T47D (cell line): ENCODE measurements around the gene ZNF563.
"Not testable (repeated sequence)": the region's sequence is repeated elsewhere in the genome, so short reads cannot be mapped to it uniquely, and the experiment has no call there.

Source experiments
- DNase-seq, 2 experiments: peaks; one replicate each; pipeline versions ENCODE4 v3.0.0 to v3.0.0-alpha.2; 2011 to 2012; ENCODE audit warnings: low read depth in 1 of 2, low spot score in 1 of 2
- JUND ChIP-seq: IDR thresholded peaks from 2 replicates; pipeline ENCODE4 v1.6.1; 2012; ENCODE audit warnings: low read depth
- in situ Hi-C: cut with HindIII; loops from 2 replicates; pipeline ENCODE4 v1.10.0; 2016; ENCODE audit warnings: low sequenced_read_pairs, low pct_unique_long_range_greater_than_20kb

ZNF563 gene

DNA sequence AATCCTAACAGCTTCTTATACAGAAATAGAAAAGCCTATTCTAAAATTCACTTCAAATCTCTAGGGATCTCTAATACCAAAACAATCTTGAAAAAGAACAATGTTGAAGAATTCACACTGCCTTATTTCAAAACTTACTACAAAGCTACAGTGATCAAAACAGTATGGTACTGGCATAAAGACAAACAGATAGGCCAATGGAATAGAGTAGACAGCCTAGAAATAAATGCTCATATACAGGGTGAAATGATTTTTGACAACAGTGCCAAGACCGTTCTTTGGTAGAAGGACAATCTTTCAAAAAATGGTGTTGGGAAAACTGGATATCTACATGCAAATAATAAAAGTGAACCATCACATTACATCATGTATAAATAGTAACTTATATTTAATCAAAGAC, 11.8 kb upstream of the ZNF563 start:
- in situ Hi-C loops = no loop called here
- DNase-seq = no peak
- no peak for TF ChIP-seq JUND

- TF ChIP-seq JUND = no peak
- no peak for DNase-seq
Observed at GRCh38 chr19:12331211-12331941, 2.1 kb downstream of the ZNF563 start.

DNA sequence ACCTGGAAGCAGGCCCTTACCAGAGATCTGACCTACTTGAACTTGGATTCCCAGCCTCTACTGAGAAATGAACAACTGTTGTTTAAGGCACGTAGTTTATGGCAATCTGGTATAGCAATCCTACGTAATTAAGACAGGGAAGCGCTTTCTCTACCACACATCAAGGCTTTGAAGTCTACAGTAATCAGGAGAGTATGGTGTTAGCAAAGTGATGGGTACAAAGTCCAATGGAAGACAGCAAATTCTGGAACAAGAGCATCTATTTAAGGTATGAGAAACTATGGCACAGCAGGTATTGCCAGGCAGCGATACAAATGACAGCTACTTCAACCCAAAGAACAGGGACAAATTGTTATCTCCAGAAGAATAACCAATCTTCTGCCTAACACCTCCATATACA, 3.1 kb downstream of the ZNF563 start:
- DNase-seq = no peak
- no peak for TF ChIP-seq JUND
- in situ Hi-C loops = no loop called here

More at GRCh38 chr19:12331211-12331941, 2.1 kb downstream of the ZNF563 start:
- in situ Hi-C loops = no loop called here

- DNase-seq = peak in 1 of 2 experiments; percentile 35
- in situ Hi-C loops = no loop called here
- TF ChIP-seq JUND = no peak
Observed at GRCh38 chr19:12325690-12326089, 7.7 kb downstream of the ZNF563 start.

DNA sequence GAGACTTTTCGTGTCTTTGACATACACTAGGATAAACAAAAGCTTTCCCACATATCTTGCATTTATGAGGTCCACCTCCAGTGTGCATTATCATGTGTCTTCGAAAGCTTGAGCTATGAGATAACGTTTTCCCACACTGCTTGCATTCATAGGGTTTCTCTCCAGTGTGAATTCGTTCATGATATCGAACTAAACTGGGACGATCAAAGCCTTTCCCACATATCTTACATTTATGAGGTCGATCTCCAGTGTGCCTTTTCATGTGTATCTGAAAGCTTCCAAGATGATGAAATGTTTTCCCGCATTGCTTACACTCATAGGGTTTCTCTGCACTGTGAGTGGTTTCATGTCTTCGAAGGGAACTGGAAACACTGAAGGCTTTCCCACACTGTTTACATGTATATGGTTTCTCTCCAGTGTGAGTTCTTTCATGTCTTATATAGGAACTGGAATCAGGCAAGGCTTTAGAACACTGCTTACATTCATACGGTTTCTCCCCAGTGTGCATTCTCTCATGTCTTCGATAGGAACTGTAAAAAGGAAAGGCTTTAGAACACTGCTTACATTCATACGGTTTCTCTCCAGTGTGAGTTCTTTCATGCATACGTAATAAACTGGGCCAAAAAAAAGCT, 14.5 kb downstream of the ZNF563 start:
- no peak for DNase-seq
- no peak for TF ChIP-seq JUND
- in situ Hi-C loops = no loop called here

DNA sequence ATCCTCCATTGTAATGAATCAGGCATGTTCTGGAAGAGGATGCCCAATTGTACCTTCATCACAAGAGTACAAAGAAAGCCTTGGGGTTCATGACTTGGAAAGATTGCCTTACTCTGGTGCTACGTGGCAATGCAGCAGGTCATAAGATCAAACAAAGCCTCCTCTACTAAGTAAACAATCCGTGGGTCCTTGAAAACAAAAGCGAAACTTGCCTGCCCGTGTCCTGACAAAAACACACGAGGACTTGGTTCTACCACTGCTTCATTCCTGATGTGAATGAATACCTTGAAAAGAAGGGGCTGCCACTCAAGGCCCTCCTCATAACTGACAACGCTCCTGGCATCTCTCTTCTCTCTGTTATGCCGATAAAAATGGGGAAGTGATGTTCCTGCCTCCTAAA, 18.9 kb downstream of the ZNF563 start:
- no peak for DNase-seq
- in situ Hi-C loops = no loop called here

GRCh38 chr19:12308891-12309290, 24.5 kb downstream of the ZNF563 start:
- in situ Hi-C loops, DNase-seq: not testable (repeated sequence)

More for the DNA sequence above, 18.9 kb downstream of the ZNF563 start:
- TF ChIP-seq JUND = no peak

DNA sequence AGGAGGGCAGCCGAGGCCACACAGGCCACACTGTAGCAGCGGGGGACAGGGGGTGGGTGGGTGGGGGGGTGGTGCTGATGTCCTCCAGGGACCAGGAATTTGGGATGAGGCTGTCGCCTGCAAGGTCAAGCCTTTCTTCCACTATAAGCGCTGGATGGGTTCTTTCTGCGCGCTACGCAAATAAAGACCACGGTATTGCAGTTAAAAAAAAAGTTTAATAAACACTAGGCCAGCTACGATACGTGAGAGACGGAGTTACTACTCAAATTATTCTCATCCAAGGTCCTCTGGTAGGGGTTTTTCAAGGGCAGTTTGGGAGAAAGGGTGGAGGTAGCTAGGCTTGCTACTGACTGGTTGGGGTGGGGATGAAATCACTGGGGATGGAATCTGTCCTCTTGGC, 38.2 kb downstream of the ZNF563 start:
- no peak for DNase-seq
- in situ Hi-C loops = no loop called here
- no peak for TF ChIP-seq JUND

DNA sequence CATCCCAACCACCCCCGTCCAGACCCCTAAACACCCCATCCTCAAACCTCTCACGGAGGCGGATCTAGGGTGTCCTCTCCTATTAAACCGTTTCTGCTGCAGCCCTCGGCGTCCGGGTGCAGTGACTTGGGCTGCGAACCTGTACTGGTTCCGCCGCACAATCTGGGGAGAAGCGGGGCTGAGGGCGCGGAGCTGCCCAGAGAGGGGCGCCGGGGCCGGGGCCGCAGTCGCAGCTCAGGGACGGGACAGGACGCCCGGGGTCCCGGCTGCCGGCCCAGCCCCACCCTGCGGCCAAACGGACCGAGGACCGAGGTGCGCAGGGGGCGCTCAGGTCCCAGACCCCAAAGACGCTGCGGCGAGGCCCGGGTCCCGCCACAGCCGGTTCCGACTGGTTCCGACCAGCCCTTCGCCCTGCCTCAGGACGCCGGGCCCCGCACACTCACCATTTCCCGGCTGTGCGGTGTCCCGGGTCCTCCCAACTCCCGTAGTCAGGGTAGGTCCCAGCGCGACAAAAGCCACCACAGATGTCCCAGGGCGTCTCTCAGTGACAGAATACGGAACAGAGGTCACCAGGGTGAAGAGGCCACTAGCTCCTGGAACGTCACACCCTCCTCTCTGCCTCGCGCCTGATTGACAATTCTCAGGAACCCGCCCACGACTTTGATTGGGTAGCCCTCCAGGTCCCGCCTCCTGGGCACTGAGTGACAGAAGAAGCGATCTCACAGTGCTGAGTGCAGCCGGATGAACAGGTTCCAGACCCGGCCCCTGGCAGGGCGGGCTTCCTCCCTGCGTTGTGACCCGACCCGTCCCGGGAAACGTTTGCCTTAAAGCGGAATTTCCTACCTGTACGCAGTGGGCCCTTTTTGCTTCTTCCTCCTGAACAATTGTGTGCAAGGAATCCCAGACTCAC, 38.9 kb downstream of the ZNF563 start, which contains the start of gene ZNF44:
TSS of gene ZNF44 (minus strand) at position 635 of the 910 bp plus-strand sequence. CDS start at position 446, 189 bp downstream.
- no peak for TF ChIP-seq JUND
- in situ Hi-C loops = no loop called here

DNA sequence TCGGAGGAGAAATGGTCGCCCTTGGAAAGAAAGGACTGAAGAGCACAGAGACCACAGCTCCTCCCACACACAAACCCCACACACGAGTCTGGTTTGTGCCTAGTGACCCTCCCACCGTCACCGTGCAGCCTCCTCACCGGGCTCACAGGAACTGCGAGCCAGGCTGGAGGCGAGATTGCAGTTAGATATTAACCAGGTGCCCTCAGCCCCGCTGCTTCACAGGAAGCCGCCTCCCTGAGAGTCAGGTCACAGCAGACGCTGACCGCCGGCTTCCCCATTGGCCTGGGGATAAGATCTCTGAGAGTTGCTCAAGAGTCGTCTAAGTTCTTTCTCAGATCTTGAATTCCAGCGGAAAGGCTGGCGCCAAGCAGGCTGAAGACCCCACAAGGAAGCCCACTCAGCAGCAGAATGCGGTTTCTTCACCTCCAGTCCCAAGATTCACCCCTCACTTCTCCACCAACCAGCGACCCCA, 39.6 kb downstream of the ZNF563 start:
- in situ Hi-C loops = no loop called here
- peak; percentile 32 to 66 for DNase-seq
- TF ChIP-seq JUND = no peak

More for the DNA sequence above, 38.9 kb downstream of the ZNF563 start, which contains the start of gene ZNF44:
- peak; percentile 86 to 98 for DNase-seq

DNA sequence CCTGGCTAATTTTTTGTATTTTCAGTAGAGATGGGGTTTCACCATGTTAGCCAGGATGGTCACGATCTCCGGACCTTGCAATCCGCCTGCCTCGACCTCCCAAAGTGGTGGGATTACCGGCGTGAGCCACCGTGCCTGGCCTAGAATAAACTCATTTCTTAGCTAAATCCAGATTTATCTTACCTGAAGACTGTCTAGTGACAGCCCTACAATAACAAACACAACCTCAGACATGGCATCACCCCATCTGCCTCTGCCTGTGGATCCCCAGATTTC, 43.7 kb downstream of the ZNF563 start:
- no peak for TF ChIP-seq JUND
- in situ Hi-C loops = no loop called here

DNA sequence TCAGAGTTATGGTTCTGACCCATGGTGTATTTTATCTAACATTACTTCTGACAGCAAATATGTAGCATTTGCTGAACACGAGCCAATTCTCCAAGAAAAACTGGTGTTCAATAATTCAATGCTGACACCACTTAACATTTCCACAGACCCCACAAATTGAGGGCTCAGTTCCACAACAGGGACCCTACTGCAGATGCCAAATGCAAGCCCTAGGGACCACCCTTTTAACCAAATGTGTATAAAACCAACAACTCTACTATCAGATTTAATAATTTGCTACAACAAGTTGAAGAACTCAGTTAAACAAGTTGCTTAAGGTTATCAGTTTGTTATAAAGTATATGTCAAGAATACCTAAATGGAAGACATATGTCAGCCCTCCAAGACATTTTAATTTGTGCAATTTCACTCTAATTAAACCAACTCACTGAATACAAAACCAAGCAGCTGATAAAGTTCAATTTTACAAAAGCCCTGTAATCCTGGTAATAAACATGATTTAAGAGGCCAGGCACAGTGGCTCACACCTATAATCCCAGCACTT, 45.4 kb downstream of the ZNF563 start:
- DNase-seq = no peak
- in situ Hi-C loops = no loop called here
- TF ChIP-seq JUND = no peak

More for the DNA sequence above, 43.7 kb downstream of the ZNF563 start:
- no peak for DNase-seq

DNA sequence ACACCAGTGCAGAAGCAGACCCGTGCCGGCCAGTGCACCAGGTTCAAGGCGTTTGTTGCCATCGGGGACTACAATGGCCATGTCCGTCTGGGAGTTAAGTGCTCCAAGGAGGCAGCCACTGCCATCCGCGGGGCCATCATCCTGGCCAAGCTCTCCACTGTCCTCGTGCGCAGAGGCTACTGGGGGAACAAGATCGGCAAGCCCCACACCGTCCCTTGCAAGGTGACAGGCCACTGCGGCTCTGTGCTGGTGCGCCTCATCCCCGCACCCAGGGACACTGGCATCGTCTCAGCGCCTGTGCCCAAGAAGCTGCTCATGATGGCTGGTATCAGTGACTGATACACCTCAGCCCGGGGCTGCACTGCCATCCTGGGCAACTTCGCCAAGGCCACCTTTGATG, 48.8 kb downstream of the ZNF563 start:
- no peak for DNase-seq
- in situ Hi-C loops = no loop called here

More for the DNA sequence above, 48.8 kb downstream of the ZNF563 start:
- TF ChIP-seq JUND = no peak
